WI38 (cell line): ENCODE measurements around the gene FBXO22.
"Not testable (repeated sequence)": the region's sequence is repeated elsewhere in the genome, so short reads cannot be mapped to it uniquely, and the experiment has no call there.

Source experiments
- H3K4me3 ChIP-seq: 2 replicates; pipeline ENCODE4 v1.5.1; 2011; ENCODE audit warnings: low read depth, mild to moderate bottlenecking, control low read depth, low read length
- TF ChIP-seq, protein P1 (sequence below): IDR thresholded peaks from 2 replicates; pipeline ENCODE4 v1.5.1; 2012; ENCODE audit warnings: low read depth, mild to moderate bottlenecking, control low read depth, low read length

FBXO22 gene

GRCh38 chr15:75903331-75904239, at the start of gene FBXO22:
Gene FBXO22 (plus strand): TSS chr15:75903878. CDS start chr15:75903964, 86 bp downstream.
- H3K4me3 ChIP-seq = peak within 1 kb of the TSS; percentile 95
- TF ChIP-seq, protein P1, sequence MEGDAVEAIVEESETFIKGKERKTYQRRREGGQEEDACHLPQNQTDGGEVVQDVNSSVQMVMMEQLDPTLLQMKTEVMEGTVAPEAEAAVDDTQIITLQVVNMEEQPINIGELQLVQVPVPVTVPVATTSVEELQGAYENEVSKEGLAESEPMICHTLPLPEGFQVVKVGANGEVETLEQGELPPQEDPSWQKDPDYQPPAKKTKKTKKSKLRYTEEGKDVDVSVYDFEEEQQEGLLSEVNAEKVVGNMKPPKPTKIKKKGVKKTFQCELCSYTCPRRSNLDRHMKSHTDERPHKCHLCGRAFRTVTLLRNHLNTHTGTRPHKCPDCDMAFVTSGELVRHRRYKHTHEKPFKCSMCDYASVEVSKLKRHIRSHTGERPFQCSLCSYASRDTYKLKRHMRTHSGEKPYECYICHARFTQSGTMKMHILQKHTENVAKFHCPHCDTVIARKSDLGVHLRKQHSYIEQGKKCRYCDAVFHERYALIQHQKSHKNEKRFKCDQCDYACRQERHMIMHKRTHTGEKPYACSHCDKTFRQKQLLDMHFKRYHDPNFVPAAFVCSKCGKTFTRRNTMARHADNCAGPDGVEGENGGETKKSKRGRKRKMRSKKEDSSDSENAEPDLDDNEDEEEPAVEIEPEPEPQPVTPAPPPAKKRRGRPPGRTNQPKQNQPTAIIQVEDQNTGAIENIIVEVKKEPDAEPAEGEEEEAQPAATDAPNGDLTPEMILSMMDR = no peak

- no peak overlapping the region for H3K4me3 ChIP-seq
- TF ChIP-seq, protein P1 = no peak
Measured at GRCh38 chr15:75857886-75858285, 45.8 kb upstream of the FBXO22 start.

- H3K4me3 ChIP-seq = no peak overlapping the region
- TF ChIP-seq, protein P1 = no peak
Measured at GRCh38 chr15:75861750-75862402, 41.8 kb upstream of the FBXO22 start.

DNA sequence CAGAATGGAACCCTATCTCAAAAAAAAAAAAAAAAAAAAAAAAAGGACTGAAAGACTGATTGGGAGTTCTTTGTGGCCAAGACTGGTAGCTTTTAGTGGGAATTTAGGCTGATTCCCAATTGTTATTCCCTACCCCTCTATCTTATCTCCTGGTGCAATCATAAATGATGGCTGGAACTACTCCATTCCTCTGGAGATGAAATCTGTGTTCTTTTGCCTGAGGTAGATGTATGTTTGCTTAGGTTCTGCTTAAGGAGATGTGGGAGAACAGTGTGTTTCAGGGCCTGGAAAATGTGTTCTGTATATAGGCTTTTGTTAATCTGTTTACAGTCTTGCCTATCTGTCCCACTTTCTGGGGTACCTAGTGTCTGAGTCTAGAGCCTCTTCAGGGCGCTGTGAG, 40.9 kb upstream of the FBXO22 start:
- TF ChIP-seq, protein P1 = no peak
- H3K4me3 ChIP-seq = no peak overlapping the region

DNA sequence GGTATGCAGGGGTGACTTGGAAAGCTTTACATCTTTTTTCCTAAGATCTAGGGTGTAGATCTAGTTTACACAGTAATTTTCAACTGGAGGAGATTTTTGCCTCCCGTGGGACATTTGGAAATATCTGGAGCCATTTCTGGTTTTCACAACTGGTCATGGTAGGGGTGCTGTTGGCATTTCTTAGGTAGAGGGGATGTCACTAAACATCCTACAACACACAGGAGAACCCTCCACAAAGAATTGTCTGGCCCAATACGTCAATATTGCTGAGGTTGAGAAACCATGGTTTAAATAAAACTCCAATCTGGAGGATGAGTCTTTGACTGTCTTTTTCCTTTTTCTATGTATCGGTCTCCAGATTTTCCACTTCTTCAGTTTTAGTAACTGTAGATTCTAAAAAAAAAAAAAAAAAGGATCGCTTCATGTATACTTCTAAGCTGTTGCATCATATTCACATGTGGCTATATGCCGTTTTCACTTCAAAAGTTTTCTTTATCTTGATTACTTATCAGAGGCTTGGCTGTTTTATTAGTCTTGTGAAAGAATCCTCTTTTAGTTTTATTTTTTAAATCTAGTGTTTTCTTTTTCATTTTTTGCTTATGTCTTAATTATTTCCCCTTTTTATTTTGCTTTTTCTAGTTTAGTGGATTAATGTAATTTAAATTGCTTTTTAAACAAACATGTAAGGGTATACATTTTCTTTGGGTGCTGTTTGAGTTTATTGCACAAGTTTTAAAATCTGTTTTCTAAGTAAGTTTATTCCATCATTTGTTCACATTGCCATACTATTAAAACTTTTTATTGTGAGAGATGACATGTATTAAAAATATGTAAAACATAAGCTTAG, 39.2 kb upstream of the FBXO22 start:
- H3K4me3 ChIP-seq = no peak overlapping the region
- TF ChIP-seq, protein P1 = no peak

DNA sequence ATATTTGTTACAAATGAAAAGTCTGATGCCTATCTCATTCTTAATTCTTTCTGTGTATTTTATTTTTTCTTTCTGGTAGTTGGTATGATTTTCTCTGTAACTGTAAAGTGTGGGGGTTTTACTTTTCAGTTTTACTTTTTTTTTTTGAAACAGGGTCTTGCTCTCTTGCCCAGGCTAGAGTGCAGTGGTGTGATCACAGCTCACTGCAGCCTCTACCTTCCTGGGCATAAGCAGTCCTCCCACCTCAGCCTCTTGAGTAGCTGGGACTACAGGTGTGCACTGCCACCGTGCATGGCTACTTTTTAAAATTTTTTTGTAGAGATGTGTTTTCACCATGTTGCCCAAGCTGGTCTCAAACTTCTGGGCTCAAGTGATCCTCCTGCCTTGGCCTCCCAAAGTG, 37.6 kb upstream of the FBXO22 start:
- not testable (repeated sequence) for H3K4me3 ChIP-seq

DNA sequence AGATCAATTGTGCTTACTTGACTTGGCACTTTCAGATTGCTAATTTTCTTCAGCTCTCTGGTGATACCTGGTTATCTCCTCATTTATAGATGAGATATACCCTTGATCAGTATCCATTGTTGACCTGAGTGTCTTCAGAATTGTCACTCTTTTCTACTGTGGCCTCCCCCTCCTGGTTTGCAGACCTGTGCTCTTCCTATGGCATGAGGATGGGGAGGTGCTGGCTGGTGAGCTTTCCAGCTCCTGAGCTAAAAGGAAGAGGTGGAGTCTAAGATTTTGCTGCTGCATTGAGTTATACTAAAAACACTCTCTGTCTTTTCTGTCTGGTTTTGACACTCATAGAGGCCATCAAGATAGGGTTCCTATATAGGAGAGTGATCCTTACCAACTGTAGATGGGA, 36.8 kb upstream of the FBXO22 start:
- TF ChIP-seq, protein P1 = no peak
- no peak overlapping the region for H3K4me3 ChIP-seq
